ENCODE results near the gene CDKAL1.

GRCh38 chr6:20655317-20655716 lies 121.1 kb downstream of the CDKAL1 start:
- TF ChIP-seq CTCF (IDR thresholded peaks at IDR 0.05): no peak
- no peak for TF ChIP-seq USF2 (CRISPR knock-in tag; IDR thresholded peaks at IDR 0.05)
- TF ChIP-seq NFE2L1 (CRISPR knock-in tag; IDR thresholded peaks at IDR 0.05): no peak
- no peak for TF ChIP-seq MAX (CRISPR knock-in tag; IDR thresholded peaks at IDR 0.05)
- TF ChIP-seq ZNF232 (CRISPR knock-in tag; IDR thresholded peaks at IDR 0.05): no peak
- no peak for TF ChIP-seq JAZF1 (CRISPR knock-in tag; IDR thresholded peaks at IDR 0.05)
- no peak for TF ChIP-seq TEAD4 (CRISPR knock-in tag; IDR thresholded peaks at IDR 0.05)
- TF ChIP-seq ZNF317 (CRISPR knock-in tag; IDR thresholded peaks at IDR 0.05; ENCODE audit: borderline replicate concordance, low read depth): no peak
- no peak for TF ChIP-seq TP53 (CRISPR knock-in tag; IDR thresholded peaks at IDR 0.05)
- TF ChIP-seq FOXJ3 (CRISPR knock-in tag; IDR thresholded peaks at IDR 0.05; ENCODE audit: borderline replicate concordance): no peak
- no peak for TF ChIP-seq MLX (CRISPR knock-in tag; IDR thresholded peaks at IDR 0.05)
- TF ChIP-seq IRF2 (CRISPR knock-in tag; IDR thresholded peaks at IDR 0.05; ENCODE audit: borderline replicate concordance, low read depth): no peak
